ENCODE results near the gene HAGHL. TPM values are rescaled to one million over a fixed set of nuclear protein-coding genes. Genes with fewer than 3 reads are reported as not detected.
"Not testable (repeated sequence)": the region's sequence is repeated elsewhere in the genome, so short reads cannot be mapped to it uniquely, and the experiment has no call there.

HAGHL gene
- total RNA-seq, 1 donor from 2014 or later = 8.9 TPM

DNA sequence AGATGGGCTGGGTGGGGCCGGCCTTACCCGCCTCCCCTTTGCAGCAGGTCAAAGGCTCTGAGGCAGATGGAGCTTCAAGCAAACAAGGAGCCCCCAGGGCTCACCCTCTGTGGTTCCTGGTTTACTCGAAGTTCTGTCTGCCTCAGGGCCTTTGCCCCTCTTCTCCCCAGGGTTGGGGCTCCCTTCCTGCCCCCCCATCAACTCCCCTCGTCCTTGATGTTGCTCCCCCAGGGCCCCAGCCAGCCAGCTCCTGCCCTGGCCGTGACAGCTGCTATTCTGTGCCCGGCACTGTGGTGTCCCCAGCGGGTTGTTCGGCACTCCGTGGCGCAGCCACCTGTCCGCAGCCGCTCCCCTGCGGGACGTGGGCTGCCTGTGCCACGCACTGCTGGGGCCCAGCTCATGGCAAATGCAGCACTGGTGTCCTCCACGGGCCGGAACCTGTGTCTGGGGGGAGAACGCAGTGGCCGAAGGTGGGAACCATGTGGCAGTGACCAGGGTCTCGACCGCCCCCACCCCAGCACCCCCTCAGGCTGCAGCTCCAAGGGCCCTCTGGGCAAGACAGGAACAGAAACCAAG lies 16.3 kb upstream of the HAGHL start:
- no peak for DNase-seq
- H3K9me3 ChIP-seq = no peaks in the 10 kb centered on the region
- TF ChIP-seq CTCF (IDR thresholded peaks at IDR 0.05) = no peak
- H3K36me3 ChIP-seq = no peaks in the 10 kb centered on the region
- intact Hi-C loops (cut with DNase I) = loop anchor here (10.0 kb wide), 1 partner anchor 74 kb away; the partner anchor contains the start of genes CHTF18 and RPUSD1
- no peak overlapping the region for H3K4me3 ChIP-seq
- no peak overlapping the region for H3K27ac ChIP-seq
- no peak for ATAC-seq
- peaks cover 4% of the 10 kb centered on the region for H3K4me1 ChIP-seq
- H3K27me3 ChIP-seq = peaks cover 56% of the 10 kb centered on the region

DNA sequence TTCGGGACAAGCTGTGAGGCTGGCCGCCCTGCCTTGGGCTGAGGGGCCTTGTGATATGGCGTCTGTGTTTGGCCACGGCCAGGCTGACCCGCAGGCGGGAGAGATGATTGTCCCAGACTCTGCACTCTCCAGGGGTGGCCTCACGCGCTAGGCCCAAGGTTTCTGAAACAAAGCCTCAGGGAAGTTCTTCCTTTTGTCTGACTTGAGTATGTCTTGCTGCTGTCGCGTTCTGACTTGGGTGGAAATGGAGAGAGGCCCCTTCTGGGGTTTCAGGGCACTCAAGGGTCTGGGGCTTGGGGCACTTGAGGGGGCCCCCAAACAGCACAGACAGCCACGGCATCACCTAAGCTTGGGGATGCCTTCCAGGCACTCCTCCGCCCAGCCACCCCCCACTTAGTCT lies 15.8 kb upstream of the HAGHL start:
- peaks cover 53% of the 10 kb centered on the region for H3K27me3 ChIP-seq
- no peak for TF ChIP-seq CTCF (IDR thresholded peaks at IDR 0.05)
- intact Hi-C loops (cut with DNase I) = loop anchor here (10.0 kb wide), 1 partner anchor 74 kb away; the partner anchor contains the start of genes CHTF18 and RPUSD1
- peaks cover 8% of the 10 kb centered on the region for H3K4me1 ChIP-seq
- no peak overlapping the region for H3K4me3 ChIP-seq
- H3K9me3 ChIP-seq = no peaks in the 10 kb centered on the region
- DNase-seq = no peak
- H3K27ac ChIP-seq = no peak overlapping the region
- no peak for ATAC-seq
- H3K36me3 ChIP-seq = no peaks in the 10 kb centered on the region

DNA sequence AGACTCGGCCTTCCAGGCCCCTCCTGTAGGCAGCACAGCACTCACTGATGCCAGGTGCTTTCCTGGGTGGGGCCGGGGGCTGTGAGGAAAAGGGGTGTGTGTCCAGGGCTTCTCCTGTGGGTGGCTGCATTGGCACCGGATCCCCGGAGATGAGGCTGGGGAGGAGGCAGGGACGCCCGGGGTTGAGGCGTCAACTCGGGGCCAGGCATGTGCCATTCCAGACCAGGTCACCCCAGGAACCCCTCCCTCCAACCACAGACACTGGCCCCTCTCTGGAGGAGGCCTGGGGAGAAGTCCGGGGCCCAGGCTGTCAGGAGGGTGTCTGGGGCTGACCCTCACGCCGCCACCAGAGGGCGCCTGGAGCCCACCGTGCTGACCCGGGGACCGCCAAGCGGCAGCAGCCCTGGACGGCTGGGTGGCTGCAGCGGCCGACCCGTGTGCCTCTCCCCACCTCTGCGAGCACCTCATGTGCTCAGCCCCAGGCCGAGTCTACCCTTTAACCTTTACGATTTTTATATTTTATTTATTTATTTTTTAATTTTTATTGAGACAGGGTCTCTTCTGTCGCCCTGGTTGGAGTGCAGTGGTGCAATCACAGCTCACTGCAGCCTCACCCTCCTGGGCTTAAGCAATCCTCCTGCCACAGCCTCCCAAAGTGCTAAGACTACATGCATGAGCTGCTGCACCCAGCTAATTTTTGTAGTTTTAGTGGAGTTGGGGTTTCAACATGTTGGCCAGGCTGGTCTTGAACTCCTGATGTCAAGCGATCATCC lies 15.2 kb upstream of the HAGHL start:
- ATAC-seq (peak; percentile 79), DNase-seq (peak; percentile 92)
- TF ChIP-seq CTCF (IDR thresholded peaks at IDR 0.05) = peak; percentile 98
- no peak overlapping the region for H3K4me3 ChIP-seq
- H3K4me1 ChIP-seq = peaks cover 13% of the 10 kb centered on the region
- no peaks in the 10 kb centered on the region for H3K36me3 ChIP-seq
- no peak overlapping the region for H3K27ac ChIP-seq
- H3K9me3 ChIP-seq = no peaks in the 10 kb centered on the region
- intact Hi-C loops (cut with DNase I) = loop anchor here (10.0 kb wide), 1 partner anchor 73 kb away; the partner anchor contains the start of genes CHTF18 and RPUSD1
- peaks cover 47% of the 10 kb centered on the region for H3K27me3 ChIP-seq

GRCh38 chr16:712740-713250 lies 14.1 kb upstream of the HAGHL start:
- peak; percentile 26 for TF ChIP-seq CTCF (IDR thresholded peaks at IDR 0.05)
- not testable (repeated sequence) for DNase-seq, H3K9me3 ChIP-seq, H3K36me3 ChIP-seq, H3K27ac ChIP-seq, H3K4me3 ChIP-seq, ATAC-seq
- Histone ChIP-seq H3K27me3 (peaks cover 38% of the 10 kb centered on the region), H3K4me1 (peaks cover 13% of the 10 kb centered on the region)
- intact Hi-C loops (cut with DNase I) = loop anchor here (10.0 kb wide), 1 partner anchor 72 kb away; the partner anchor contains the start of genes CHTF18 and RPUSD1

GRCh38 chr16:714079-714478 lies 12.8 kb upstream of the HAGHL start:
- Histone ChIP-seq H3K9me3 (no peaks in the 10 kb centered on the region), H3K4me1 (peaks cover 13% of the 10 kb centered on the region), H3K27me3 (peaks cover 26% of the 10 kb centered on the region), H3K27ac (no peak overlapping the region), H3K4me3 (no peak overlapping the region), H3K36me3 (no peaks in the 10 kb centered on the region)
- no peak for TF ChIP-seq CTCF (IDR thresholded peaks at IDR 0.05)
- ATAC-seq (no peak), DNase-seq (no peak)
- intact Hi-C loops (cut with DNase I) = loop anchor here (10.0 kb wide), 1 partner anchor 71 kb away; the partner anchor contains the start of genes CHTF18 and RPUSD1

All from upper lobe of right lung (tissue), 1 donor.